Fibroblast of skin of right biceps (primary cell): Measurements from ENCODE around the gene DLK1.

Experiments
- DNase-seq: peaks from one replicate; pipeline ENCODE4 v3.0.0-alpha.2; 2013

The DLK1 gene

DNA sequence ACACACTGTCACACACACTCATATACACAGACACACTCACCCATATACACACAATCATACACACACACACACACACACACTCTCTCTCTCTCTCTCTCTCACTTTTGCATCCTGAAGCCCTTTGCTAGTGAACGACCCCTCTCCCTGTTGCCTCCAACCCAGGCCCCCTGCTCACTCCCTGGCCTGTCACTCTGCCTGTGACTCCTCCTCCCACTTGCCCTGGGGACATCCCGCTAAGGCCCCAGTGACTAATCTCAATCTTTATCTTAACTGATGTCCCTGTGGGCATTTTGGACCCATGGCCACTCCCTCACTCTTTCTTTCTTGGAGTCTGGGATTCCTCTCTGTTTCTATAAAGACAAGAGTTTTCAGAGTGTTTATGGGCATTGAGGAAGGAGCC lies 10.9 kb upstream of the DLK1 start:
- DNase-seq = no peak

DNA sequence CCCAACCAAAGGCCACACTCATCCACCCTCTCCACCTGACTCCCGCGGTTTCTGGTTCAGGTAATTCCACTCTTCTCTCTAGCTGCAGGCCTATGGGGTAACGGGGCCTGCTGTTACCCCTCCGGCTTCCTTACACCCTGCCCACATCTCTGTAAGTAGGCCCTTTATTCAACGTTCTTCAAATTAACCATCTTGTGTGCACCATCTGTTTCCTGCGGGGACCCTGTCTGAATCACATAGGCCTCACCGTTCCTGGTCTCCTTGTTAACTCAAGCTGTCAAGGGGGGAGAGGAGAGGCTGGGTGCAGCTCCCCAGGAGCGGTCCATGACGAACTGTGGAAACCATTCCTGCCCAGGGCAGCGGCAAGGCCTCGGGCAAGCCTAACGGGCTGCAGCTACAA lies 9.3 kb upstream of the DLK1 start:
- DNase-seq = no peak

DNA sequence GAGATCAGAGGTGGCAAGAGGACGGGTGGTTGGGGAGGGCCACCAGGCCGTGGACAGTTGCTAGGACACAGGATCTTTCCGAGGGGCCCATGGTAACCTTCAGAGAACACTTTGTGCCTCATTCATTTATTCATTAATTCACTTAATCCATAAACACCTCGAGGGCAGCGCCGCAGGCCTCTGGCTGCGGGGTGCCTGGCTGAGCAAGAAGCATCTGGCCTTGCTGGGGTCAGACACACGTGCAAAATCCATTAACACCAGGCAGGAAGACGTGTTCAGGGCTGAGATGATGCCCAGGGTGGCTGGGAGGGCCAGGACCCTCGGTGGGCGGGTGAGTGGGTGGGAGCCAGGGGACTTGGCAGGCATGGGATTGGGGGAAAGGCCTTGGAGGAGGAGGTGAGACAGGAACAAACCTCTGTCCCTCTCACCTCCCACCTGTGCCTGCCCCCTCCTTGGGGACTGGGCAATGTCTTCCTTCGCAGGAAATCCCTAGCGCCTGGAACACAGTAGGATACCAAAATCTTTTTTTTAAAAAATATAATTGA lies 6.6 kb upstream of the DLK1 start:
- no peak for DNase-seq

- no peak for DNase-seq
Observed at GRCh38 chr14:100721568-100721967, 5.1 kb upstream of the DLK1 start.

DNA sequence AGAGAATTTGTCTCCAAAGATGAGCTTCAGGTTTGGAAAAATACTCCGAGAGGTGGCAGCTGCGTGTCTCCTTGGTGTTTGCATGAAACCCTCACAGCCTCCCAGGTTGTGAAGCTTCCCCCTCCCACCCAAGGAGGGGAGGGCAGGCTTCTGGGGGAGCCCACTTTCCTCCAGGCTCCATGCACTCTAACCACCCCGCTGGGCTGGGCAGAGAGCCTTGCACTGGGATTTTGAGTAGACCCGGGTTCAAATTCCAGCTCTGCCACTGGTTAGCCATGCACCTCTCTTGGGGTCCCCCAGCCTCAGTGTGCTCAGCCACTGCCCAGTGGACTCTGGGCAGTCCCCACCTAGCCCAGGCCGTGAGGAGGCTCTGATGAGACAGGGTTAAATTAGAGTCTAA lies 4.3 kb upstream of the DLK1 start:
- DNase-seq = no peak

DNA sequence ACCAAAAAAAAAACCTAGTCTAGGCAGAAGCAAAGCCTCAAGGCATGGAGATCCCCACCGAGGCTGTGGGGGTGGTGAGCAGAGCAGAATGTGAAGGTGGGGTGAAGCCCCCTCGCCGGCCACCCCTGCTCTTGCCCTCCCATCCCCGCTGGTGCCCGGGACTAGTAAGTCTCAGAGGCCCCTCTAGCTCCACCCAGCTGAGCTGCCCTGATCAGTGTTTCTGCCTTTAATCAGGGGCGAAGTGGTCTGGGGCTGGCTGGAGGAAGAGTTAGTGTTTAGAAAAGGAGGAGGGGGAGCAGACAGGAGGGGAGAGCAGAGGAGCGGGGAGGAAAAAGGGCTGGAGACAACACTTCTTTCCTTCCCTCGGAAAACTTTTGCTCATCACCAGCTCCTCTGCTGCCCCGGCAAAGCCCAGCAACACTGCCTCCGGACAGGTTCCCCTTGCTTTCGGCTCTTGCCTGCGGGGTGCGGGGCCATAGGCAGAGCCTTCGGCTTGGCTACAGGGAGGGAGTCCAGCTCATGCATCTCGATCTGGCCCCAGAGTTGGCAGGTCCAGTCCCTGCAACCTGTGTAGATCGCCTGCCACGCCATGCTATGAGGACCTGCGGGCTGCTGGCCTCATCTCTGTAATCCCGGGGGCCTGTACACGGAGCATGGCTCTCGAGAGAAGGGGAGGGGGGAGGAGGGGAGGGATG lies 3.4 kb upstream of the DLK1 start:
- no peak for DNase-seq

DNA sequence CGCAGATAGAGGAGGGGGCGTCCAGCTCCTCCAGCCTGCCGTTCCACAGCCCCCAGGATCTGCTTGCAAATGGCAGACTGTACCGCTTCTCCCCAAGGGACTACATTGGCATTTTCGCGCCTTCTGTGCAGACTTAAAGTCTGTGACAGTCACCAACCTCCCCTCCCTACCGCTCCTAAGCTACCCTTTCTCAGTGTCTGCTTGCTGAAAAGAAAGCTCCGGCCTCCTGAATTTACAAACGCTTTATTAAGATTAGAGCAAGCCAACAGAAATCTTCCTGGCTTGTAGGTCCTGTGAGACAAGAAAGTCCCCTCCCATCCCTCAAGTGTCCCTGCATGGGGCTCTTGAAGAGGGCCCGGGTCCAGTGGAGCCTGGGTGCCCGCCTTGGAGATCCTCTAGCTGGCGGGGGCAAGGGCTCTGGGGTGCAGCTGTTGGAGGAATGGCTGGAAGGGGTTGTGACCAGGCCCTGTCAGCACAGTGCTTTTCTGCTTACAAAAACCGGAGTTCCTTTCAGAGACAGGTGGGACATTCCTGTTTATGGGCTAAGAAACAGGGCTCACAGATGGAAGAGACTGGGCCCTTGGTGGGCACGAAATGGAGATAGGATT lies 2.8 kb upstream of the DLK1 start:
- no peak for DNase-seq

- DNase-seq = no peak
Observed at GRCh38 chr14:100724536-100724935, 2.2 kb upstream of the DLK1 start.

- DNase-seq = no peak
Observed at GRCh38 chr14:100725587-100726387, 905 bp upstream of the DLK1 start.

GRCh38 chr14:100727086-100727872 lies 587 bp downstream of the DLK1 start:
- DNase-seq = no peak

- no peak for DNase-seq
Observed at GRCh38 chr14:100727873-100728240, 1.2 kb downstream of the DLK1 start.

- DNase-seq = no peak
Observed at GRCh38 chr14:100728962-100729361, 2.3 kb downstream of the DLK1 start.

- DNase-seq = peak; percentile 19
Observed at GRCh38 chr14:100729982-100730381, 3.3 kb downstream of the DLK1 start.

GRCh38 chr14:100730581-100730980 lies 3.9 kb downstream of the DLK1 start:
- DNase-seq = no peak

GRCh38 chr14:100731011-100731670 lies 4.4 kb downstream of the DLK1 start:
- DNase-seq = no peak

GRCh38 chr14:100731846-100732765 lies 5.4 kb downstream of the DLK1 start:
- DNase-seq = no peak

- no peak for DNase-seq
Observed at GRCh38 chr14:100732766-100733100, 6.0 kb downstream of the DLK1 start.

- DNase-seq = no peak
Observed at GRCh38 chr14:100733152-100733850, 6.6 kb downstream of the DLK1 start.

DNA sequence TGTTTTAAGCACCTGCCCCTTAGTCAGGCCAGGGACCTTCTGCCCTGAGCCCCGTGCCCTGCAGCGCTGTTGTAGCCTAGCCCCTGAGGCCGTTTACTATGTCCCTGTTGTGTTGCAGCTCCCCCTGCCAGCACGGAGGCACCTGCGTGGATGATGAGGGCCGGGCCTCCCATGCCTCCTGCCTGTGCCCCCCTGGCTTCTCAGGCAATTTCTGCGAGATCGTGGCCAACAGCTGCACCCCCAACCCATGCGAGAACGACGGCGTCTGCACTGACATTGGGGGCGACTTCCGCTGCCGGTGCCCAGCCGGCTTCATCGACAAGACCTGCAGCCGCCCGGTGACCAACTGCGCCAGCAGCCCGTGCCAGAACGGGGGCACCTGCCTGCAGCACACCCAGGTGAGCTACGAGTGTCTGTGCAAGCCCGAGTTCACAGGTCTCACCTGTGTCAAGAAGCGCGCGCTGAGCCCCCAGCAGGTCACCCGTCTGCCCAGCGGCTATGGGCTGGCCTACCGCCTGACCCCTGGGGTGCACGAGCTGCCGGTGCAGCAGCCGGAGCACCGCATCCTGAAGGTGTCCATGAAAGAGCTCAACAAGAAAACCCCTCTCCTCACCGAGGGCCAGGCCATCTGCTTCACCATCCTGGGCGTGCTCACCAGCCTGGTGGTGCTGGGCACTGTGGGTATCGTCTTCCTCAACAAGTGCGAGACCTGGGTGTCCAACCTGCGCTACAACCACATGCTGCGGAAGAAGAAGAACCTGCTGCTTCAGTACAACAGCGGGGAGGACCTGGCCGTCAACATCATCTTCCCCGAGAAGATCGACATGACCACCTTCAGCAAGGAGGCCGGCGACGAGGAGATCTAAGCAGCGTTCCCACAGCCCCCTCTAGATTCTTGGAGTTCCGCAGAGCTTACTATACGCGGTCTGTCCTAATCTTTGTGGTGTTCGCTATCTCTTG lies 7.6 kb downstream of the DLK1 start:
- no peak for DNase-seq

DNA sequence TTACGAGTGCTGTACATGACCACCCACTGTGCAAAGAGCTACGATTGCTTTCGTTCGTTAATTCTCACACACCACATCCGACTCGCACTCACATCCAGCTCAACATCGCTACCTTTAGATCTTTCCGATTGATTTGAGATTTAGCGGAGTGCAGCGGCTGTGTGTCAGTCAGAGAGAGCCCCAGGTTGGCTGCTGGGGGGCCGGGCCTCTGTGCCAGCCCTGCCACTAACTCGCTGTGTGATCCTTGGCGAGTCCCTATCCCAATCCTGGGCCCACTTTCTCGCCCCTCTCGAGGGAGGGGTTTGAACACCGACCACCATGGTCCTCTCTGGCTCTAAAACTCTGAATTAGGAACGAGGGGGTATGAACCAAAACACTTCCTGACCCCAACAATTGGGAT lies 8.6 kb downstream of the DLK1 start:
- DNase-seq = no peak
